Neuronal stem cell (in vitro differentiated cells): ENCODE results near the gene C19orf53.
A peak's percentile ranks its signal among the peaks of the same experiment; 100 is the strongest.

Experiments
- DNase-seq: peaks from one replicate; pipeline ENCODE4 v3.0.0-alpha.2; 2013; ENCODE audit warnings: low spot score
- H2AFZ ChIP-seq: one replicate; pipeline ENCODE4 v1.6.1; 2013; ENCODE audit warnings: mild to moderate bottlenecking, low read length, inconsistent platforms
- H2AK5ac ChIP-seq: 2 replicates; pipeline ENCODE4 v1.6.1; 2013; ENCODE audit warnings: low read depth, mild to moderate bottlenecking, inconsistent platforms, low read length, moderate library complexity, mixed read lengths
- H2BK120ac ChIP-seq: 2 replicates; pipeline ENCODE4 v1.6.1; 2013; ENCODE audit warnings: low read depth, mild to moderate bottlenecking, inconsistent platforms, low read length, moderate library complexity, mixed read lengths
- H2BK12ac ChIP-seq: one replicate; pipeline ENCODE4 v1.6.1; 2013; ENCODE audit warnings: low read length, inconsistent platforms
- H2BK15ac ChIP-seq: 2 replicates; pipeline ENCODE4 v1.6.1; 2013; ENCODE audit warnings: mild to moderate bottlenecking, low read length, inconsistent platforms, mixed read lengths
- H2BK5ac ChIP-seq: one replicate; pipeline ENCODE4 v1.6.1; 2013; ENCODE audit warnings: inconsistent platforms, mild to moderate bottlenecking, low read length, moderate library complexity
- H3K14ac ChIP-seq: one replicate; pipeline ENCODE4 v1.6.1; 2013; ENCODE audit warnings: low read length, inconsistent platforms
- H3K18ac ChIP-seq: 2 replicates; pipeline ENCODE4 v1.6.1; 2013; ENCODE audit warnings: low read length, inconsistent platforms
- H3K23ac ChIP-seq: 2 replicates; pipeline ENCODE4 v1.6.1; 2013; ENCODE audit warnings: low read depth, mild to moderate bottlenecking, mixed read lengths, low read length, inconsistent platforms; ENCODE audit not compliant: poor library complexity
- H3K27ac ChIP-seq: replicated peaks from 3 replicates; pipeline ENCODE4 v1.5.1; 2013; ENCODE audit warnings: low read length, inconsistent platforms
- H3K27me3 ChIP-seq, 3 experiments: 2 replicates each; pipeline ENCODE4 v1.6.1; 2013; ENCODE audit warnings: low read length in 3 of 3, mild to moderate bottlenecking in 2 of 3, inconsistent platforms in 1 of 3, low read depth in 1 of 3, mixed read lengths in 1 of 3, moderate library complexity in 1 of 3; ENCODE audit not compliant: control insufficient read depth in 3 of 3, insufficient read depth in 3 of 3
- H3K36me3 ChIP-seq, 2 donors: replicated peaks in 1 of 2; 2 replicates each; pipeline ENCODE4 v1.6.1; 2013; ENCODE audit warnings: low read length in 2 of 2; ENCODE audit not compliant: control insufficient read depth in 2 of 2, insufficient read depth in 2 of 2
- H3K4ac ChIP-seq: 2 replicates; pipeline ENCODE4 v1.6.1; 2013; ENCODE audit warnings: inconsistent platforms, mild to moderate bottlenecking, low read length, moderate library complexity
- H3K4me1 ChIP-seq, 2 donors: 1 replicate in 1 of 2; 2 replicates in 1 of 2; pipeline ENCODE4 v1.6.1; 2013; ENCODE audit warnings: low read length in 2 of 2, low read depth in 1 of 2; ENCODE audit not compliant: control insufficient read depth in 2 of 2, insufficient read depth in 1 of 2
- H3K4me2 ChIP-seq: one replicate; pipeline ENCODE4 v1.6.1; 2013; ENCODE audit warnings: mild to moderate bottlenecking, low read length, inconsistent platforms; ENCODE audit not compliant: insufficient read depth, poor library complexity, severe bottlenecking
- H3K4me3 ChIP-seq, 2 donors: 2 replicates each; pipeline ENCODE4 v1.5.1; 2013; ENCODE audit warnings: low read length in 2 of 2, mild to moderate bottlenecking in 2 of 2, inconsistent platforms in 1 of 2, moderate library complexity in 1 of 2
- H3K79me1 ChIP-seq: one replicate; pipeline ENCODE4 v1.6.1; 2013; ENCODE audit warnings: low read depth, mild to moderate bottlenecking, inconsistent platforms, low read length, moderate library complexity
- H3K9ac ChIP-seq: one replicate; pipeline ENCODE4 v1.6.1; 2013; ENCODE audit warnings: mild to moderate bottlenecking, low read depth, low read length, inconsistent platforms; ENCODE audit not compliant: poor library complexity
- H3K9me3 ChIP-seq, 2 donors: replicated peaks in 1 of 2; 2 replicates each; pipeline versions ENCODE3 to v1.6.1; 2013; ENCODE audit warnings: low read length in 2 of 2, mild to moderate bottlenecking in 2 of 2, inconsistent platforms in 1 of 2, low read depth in 1 of 2, mixed read lengths in 1 of 2, moderate library complexity in 1 of 2; ENCODE audit not compliant: control insufficient read depth in 2 of 2, insufficient read depth in 1 of 2
- H4K8ac ChIP-seq: one replicate; pipeline ENCODE4 v1.6.1; 2013; ENCODE audit warnings: low read depth, mild to moderate bottlenecking, inconsistent platforms, low read length, moderate library complexity
- H4K91ac ChIP-seq: one replicate; pipeline ENCODE4 v1.6.1; 2013; ENCODE audit warnings: low read length, low read depth, mild to moderate bottlenecking, inconsistent platforms; ENCODE audit not compliant: poor library complexity
- WGBS, 2 donors: extraction: QIAGEN DNeasy Blood & Tissue Kit; methylation state at CpG; one replicate each; pipeline ENCODE4 v1.1.7; 2013; ENCODE audit warnings: missing lambda C conversion rate in 2 of 2, mixed read lengths in 1 of 2; ENCODE audit not compliant: insufficient read length in 2 of 2, insufficient replicate concordance in 1 of 2; ENCODE audit errors: extremely low coverage in 2 of 2; 5-methylcytosine and 5-hydroxymethylcytosine counted together

Gene C19orf53

DNA sequence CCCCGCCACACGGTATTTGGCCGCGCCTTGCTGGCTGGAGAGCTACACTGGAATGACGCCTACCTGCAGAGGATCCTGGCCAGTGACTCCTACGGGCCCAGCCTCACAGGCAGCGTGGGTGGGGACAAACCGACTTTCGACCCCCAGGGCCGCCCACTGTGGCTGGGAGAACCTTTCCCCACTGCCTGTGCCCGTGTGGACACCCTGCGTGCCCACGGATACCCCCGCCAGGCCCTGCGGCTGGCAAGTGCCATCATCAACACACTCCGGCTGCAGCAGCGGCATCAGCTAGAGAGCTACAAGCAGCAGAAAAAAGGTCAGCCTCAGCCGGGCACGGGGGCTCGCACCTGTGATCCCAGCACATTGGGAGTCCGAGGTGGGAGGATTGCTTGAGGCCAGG, 40.3 kb downstream of the C19orf53 start:
- Histone ChIP-seq H3K18ac (peak overlapping the region; percentile 20), H3K36me3 (peaks cover 24 to 75% of the 10 kb centered on the region in 2 donors)
- no CpG with 5 or more reads among the region's 21 CpGs for WGBS, 2 donors

GRCh38 chr19:13817018-13817614, 42.9 kb downstream of the C19orf53 start:
- H2BK120ac ChIP-seq: no peak overlapping the region
- no peaks in the 10 kb centered on the region for H3K27me3 ChIP-seq
- H3K4me1 ChIP-seq: peaks cover 0 to 11% of the 10 kb centered on the region in 2 donors
- H3K18ac ChIP-seq: peak overlapping the region; percentile 95
- H3K4me2 ChIP-seq: peak overlapping the region; percentile 71
- no peak overlapping the region for H2BK12ac ChIP-seq
- H4K91ac ChIP-seq: no peak overlapping the region
- H2BK15ac ChIP-seq: peak overlapping the region; percentile 33
- H2AFZ ChIP-seq: no peak overlapping the region
- peak overlapping the region; percentile 83 for H3K23ac ChIP-seq
- WGBS, 2 donors: no CpG with 5 or more reads among the region's 11 CpGs
- no peak overlapping the region for H3K4ac ChIP-seq
- DNase-seq: no peak
- peak overlapping the region; percentile 93 for H3K9ac ChIP-seq
- no peak overlapping the region for H2BK5ac ChIP-seq
- H3K14ac ChIP-seq: no peak overlapping the region
- no peaks in the 10 kb centered on the region for H3K9me3 ChIP-seq
- peaks cover 3% of the 10 kb centered on the region for H3K79me1 ChIP-seq
- H2AK5ac ChIP-seq: peak overlapping the region; percentile 37
- peaks cover 19 to 80% of the 10 kb centered on the region in 2 donors for H3K36me3 ChIP-seq
- peak overlapping the region; percentile 64 for H3K27ac ChIP-seq
- peak overlapping the region in 1 of 2 donors; percentile 76 for H3K4me3 ChIP-seq
- no peak overlapping the region for H4K8ac ChIP-seq

More for the DNA sequence above, 40.3 kb downstream of the C19orf53 start:
- Histone ChIP-seq H2BK5ac (no peak overlapping the region), H2BK12ac (no peak overlapping the region), H3K4me2 (no peak overlapping the region), H3K9me3 (no peaks in the 10 kb centered on the region), H2AFZ (no peak overlapping the region), H4K8ac (no peak overlapping the region), H3K27ac (no peak overlapping the region), H3K4me3 (no peak overlapping the region), H2BK120ac (no peak overlapping the region), H3K27me3 (no peaks in the 10 kb centered on the region), H3K23ac (peak overlapping the region; percentile 85), H2BK15ac (no peak overlapping the region), H4K91ac (no peak overlapping the region), H3K4me1 (peaks cover 0 to 11% of the 10 kb centered on the region in 2 donors), H3K4ac (no peak overlapping the region), H3K14ac (no peak overlapping the region), H3K9ac (no peak overlapping the region), H3K79me1 (peaks cover 3% of the 10 kb centered on the region), H2AK5ac (peak overlapping the region; percentile 46)
- no peak for DNase-seq

DNA sequence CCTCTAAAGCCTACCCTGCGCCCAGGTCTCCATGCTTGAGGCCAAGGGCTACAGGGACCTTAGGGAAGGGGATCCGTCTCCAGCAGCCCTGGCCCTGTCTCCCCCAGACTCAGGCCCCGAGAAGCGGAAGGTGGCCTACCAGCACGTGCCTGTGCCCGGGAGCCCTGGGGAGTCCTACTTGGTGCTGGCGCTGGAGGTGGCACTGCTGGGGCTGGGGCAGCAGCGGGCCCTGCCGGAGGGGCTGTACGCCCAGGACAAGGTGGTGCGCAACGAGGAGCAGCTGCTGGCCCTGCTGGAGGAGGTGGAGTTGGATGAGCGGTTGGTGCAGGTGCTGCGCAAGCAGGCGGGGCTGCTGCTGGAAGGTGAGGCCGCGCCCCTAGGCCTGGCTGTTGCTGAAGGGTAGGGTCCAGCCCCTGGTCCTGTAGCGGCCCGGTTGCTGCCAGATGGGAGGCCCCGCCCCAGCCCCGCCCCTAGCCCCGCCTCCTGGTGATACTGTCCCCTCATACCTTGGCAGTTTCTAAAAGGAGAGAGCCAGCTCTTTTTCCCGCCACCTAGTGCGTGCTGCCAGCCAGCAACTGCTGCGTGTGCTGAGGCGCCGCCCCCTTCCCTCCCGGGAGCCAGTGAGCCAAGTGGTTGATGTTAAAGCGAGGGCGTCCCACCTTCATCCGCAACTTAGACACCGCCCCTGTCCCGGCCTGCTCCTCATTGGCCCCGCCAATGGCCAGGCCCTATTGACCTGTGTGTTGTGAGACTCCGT, 43.5 kb downstream of the C19orf53 start:
- H3K23ac ChIP-seq: peak overlapping the region; percentile 83
- peaks cover 3% of the 10 kb centered on the region for H3K79me1 ChIP-seq
- no peak overlapping the region for H4K91ac ChIP-seq
- H3K4me1 ChIP-seq: peaks cover 0 to 11% of the 10 kb centered on the region in 2 donors
- peak overlapping the region; percentile 93 for H3K9ac ChIP-seq
- H3K4me3 ChIP-seq: peak overlapping the region in 1 of 2 donors; percentile 76
- DNase-seq: no peak
- peak overlapping the region; percentile 7 for H2AK5ac ChIP-seq
- no peak overlapping the region for H4K8ac ChIP-seq
- H3K27me3 ChIP-seq: no peaks in the 10 kb centered on the region
- no peak overlapping the region for H3K14ac ChIP-seq
- peak overlapping the region; percentile 71 for H3K4me2 ChIP-seq
- H3K9me3 ChIP-seq: no peaks in the 10 kb centered on the region
- no peak overlapping the region for H2AFZ ChIP-seq
- no peak overlapping the region for H3K4ac ChIP-seq
- H2BK12ac ChIP-seq: peak overlapping the region; percentile 75
- H2BK5ac ChIP-seq: no peak overlapping the region
- H3K27ac ChIP-seq: peak overlapping the region; percentile 64
- peak overlapping the region; percentile 95 for H3K18ac ChIP-seq
- H2BK120ac ChIP-seq: no peak overlapping the region
- H2BK15ac ChIP-seq: no peak overlapping the region
- no CpG with 5 or more reads among the region's 35 CpGs for WGBS, 2 donors
- H3K36me3 ChIP-seq: peaks cover 16 to 80% of the 10 kb centered on the region in 2 donors

GRCh38 chr19:13819238-13819637, 45.0 kb downstream of the C19orf53 start:
- H3K4me1 ChIP-seq: peaks cover 0 to 11% of the 10 kb centered on the region in 2 donors
- no peak overlapping the region for H2AK5ac ChIP-seq
- no peak overlapping the region for H2BK5ac ChIP-seq
- H3K9me3 ChIP-seq: no peaks in the 10 kb centered on the region
- H3K36me3 ChIP-seq: peaks cover 10 to 80% of the 10 kb centered on the region in 2 donors
- no peak overlapping the region for H3K18ac ChIP-seq
- no peak overlapping the region for H4K91ac ChIP-seq
- H3K4me2 ChIP-seq: no peak overlapping the region
- H2AFZ ChIP-seq: no peak overlapping the region
- WGBS, 2 donors: no CpG with 5 or more reads among the region's 11 CpGs
- no peak overlapping the region for H3K14ac ChIP-seq
- H2BK15ac ChIP-seq: no peak overlapping the region
- no peak overlapping the region for H2BK12ac ChIP-seq
- no peak for DNase-seq
- H4K8ac ChIP-seq: no peak overlapping the region
- no peak overlapping the region for H3K27ac ChIP-seq
- no peaks in the 10 kb centered on the region for H3K27me3 ChIP-seq
- H2BK120ac ChIP-seq: no peak overlapping the region
- peaks cover 3% of the 10 kb centered on the region for H3K79me1 ChIP-seq
- no peak overlapping the region for H3K4ac ChIP-seq
- H3K23ac ChIP-seq: no peak overlapping the region
- no peak overlapping the region for H3K9ac ChIP-seq
- peak overlapping the region in 1 of 2 donors; percentile 61 for H3K4me3 ChIP-seq
